ENCODE measurements around the gene CLCN7.

Gene CLCN7

GRCh38 chr16:1503110-1503955, 28.5 kb upstream of the CLCN7 start:
- DNase-seq (ENCODE audit: low read depth in 2 of 2): no peak

- no peak for DNase-seq (ENCODE audit: low read depth in 2 of 2)
These were observed 27.5 kb upstream of the CLCN7 start for GRCh38 chr16:1502092-1503004.

DNA sequence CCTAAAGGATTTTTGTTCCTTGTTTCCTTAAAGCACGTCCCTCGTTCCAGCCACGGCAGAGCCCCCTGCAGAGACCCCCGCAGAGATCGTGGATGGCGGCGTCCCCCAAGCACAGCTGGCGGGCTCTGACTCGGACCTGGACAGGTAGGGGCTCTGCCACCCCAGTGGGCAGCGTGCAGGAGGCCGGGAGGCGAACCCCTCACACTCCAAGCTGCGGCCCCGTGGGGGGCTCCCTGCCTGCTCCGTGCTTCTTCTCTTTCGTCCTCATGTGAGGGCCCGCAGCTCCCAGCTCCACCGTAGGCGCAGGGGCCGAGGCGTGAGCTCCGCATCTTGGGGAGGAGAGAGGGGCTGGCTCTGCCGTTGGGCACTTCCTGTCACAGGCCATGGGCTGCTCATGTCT, 26.8 kb upstream of the CLCN7 start:
- DNase-seq (ENCODE audit: low read depth in 2 of 2): no peak

DNA sequence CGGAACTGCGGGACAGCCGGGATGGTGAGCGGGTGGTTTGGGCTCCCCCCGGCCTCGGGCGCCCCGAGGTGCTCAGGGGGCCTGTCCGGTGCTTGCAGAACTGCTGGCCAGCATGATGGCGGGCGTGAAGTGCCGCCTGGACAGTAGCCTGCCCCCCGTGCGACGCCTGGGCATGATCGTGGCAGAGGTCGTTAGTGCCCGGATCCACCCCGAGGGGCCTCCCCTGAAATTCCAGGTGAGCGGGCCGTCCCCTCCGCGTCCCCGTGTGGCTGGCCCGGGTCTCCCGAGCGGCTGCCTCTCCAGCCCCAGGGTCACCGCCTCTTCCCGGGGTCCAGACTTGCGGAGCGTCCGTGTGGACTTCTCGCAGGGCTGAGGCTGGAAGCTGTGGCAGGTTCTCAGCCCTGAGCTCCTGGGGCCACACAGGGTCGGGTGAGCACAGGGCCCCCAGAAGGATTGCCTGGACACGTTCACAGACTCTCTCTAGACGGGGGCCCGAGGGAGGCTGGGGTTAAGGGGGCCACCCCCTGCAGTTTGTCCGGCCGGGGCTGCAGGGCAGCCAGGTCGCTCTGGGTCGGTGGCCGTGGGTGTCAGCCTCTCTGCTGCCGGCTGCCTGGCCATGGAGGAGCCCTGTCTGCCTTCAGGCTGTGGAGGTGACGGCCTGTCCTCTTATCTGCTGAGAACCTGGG, 25.8 kb upstream of the CLCN7 start:
- no peak for DNase-seq (ENCODE audit: low read depth in 2 of 2)

- no peak for DNase-seq (ENCODE audit: low read depth in 2 of 2)
These were observed 25.1 kb upstream of the CLCN7 start for GRCh38 chr16:1499756-1500464.

GRCh38 chr16:1498899-1499676, 24.3 kb upstream of the CLCN7 start:
- no peak for DNase-seq (ENCODE audit: low read depth in 2 of 2)

DNA sequence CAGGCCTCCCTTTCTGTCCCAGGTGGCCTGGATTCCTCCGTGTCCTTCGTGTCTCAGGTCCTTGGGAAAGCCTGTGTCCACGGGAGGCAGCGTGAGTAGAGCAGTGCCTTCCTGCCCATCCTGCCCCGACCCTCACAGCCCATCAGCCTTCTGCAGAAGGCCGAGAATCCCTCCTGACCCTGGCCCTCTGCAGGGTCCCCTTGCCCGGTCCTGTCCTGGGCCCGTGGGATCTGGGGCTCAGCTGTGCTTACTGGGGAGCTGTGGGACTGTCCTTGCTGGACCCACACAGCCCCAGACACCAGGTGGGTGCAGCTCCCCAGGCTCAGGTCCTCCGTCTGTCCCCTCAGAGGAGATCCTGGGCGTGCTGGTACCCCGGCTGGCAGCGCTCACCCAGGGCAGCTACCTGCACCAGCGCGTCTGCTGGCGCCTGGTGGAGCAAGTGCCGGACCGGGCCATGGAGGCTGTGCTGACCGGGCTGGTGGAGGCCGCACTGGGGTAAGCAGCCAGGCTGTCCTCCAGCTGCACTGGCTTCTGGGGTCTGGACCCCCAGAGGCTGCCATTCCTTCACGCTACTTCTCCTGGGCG, 22.3 kb upstream of the CLCN7 start:
- no peak for DNase-seq (ENCODE audit: low read depth in 2 of 2)

DNA sequence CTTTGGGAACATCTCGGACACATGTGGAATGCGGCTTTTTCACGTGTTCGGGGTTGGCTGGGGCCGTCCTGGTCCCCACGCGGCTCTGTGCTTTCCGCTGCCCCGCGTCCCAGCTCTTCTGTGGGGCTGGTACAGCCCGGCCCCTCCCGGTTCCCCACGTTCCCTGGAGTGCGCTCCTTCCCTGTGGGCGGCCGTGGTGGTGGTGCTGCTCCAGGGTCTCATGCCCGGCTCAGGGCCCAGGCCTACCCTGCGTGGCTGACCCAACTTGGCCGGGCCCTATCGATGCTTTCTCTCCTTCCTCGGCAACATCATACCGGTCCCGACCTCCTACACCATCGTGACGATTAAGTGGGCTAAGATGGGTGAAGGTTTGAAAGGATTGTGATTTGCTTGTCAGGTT, 21.6 kb upstream of the CLCN7 start:
- DNase-seq (ENCODE audit: low read depth in 2 of 2): no peak

GRCh38 chr16:1495889-1496262, 21.0 kb upstream of the CLCN7 start:
- DNase-seq (ENCODE audit: low read depth in 2 of 2): no peak

GRCh38 chr16:1495211-1495888, 20.5 kb upstream of the CLCN7 start:
- no peak for DNase-seq (ENCODE audit: low read depth in 2 of 2)

- no peak for DNase-seq (ENCODE audit: low read depth in 2 of 2)
These were observed 19.9 kb upstream of the CLCN7 start for GRCh38 chr16:1494711-1495110.

- DNase-seq (ENCODE audit: low read depth in 2 of 2): no peak
These were observed 19.4 kb upstream of the CLCN7 start for GRCh38 chr16:1494129-1494640.

- no peak for DNase-seq (ENCODE audit: low read depth in 2 of 2)
These were observed 18.9 kb upstream of the CLCN7 start for GRCh38 chr16:1493746-1494094.

- DNase-seq (ENCODE audit: low read depth in 2 of 2): peak; percentile 70 to 73
These were observed 18.3 kb upstream of the CLCN7 start, which contains the start of gene TELO2 for GRCh38 chr16:1492923-1493745. Gene TELO2, plus strand, starts transcription at chr16:1493360. Its CDS starts 922 bp downstream, at chr16:1494282.

GRCh38 chr16:1492082-1492922, 17.5 kb upstream of the CLCN7 start:
- no peak for DNase-seq (ENCODE audit: low read depth in 2 of 2)

DNA sequence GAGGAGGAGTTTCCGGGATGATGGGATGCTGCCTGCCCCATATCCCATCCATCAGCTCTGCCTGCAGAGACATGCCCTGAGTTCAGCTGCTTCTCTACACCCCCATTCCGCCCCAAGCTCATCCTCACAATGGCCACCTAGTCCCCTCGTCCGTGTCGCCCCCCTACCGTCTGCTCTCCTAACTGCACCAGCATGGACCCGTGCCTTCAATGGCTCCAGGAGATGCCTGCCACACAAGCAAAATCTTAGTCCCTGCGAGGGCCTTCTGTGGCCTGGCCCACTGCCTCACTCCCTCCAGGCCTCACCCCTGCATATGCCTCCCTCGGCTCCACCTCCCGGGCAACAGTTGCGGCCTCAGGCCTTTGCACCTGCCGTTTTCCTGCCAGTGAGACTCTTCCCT, 16.5 kb upstream of the CLCN7 start:
- DNase-seq (ENCODE audit: low read depth in 2 of 2): no peak

DNA sequence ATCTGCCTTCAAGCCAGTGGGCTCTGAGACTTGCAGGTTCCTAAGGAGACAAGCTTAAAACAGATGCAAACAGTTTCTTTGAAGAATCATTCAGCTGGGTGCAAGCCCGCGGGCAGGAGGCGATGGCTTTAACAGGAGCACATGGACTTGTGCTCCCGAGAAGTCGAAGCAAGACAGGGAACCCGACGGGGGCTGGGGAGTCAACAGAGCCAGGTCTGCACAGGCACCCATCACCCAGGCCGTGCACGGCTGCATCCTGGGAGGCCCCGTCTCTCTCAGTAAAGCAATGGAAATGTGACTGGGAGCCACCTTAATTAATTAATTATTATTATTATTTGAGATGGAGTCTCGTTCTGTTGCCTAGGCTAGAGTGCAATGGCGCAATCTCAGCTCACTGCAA, 14.2 kb upstream of the CLCN7 start:
- DNase-seq (ENCODE audit: low read depth in 2 of 2): no peak

GRCh38 chr16:1488619-1489018, 13.8 kb upstream of the CLCN7 start, which contains the start of gene PTX4:
Gene PTX4, minus strand, starts transcription at chr16:1488944. Its CDS starts 35 bp downstream, at chr16:1488909.
- no peak for DNase-seq (ENCODE audit: low read depth in 2 of 2)
